Glomerular endothelial cell (primary cell): ENCODE measurements around the gene PRKAR2A. TPM values are rescaled to one million over a fixed set of nuclear protein-coding genes. Genes with fewer than 3 reads are reported as not detected.
A peak's percentile ranks its signal among the peaks of the same experiment; 100 is the strongest.

Source experiments
- DNase-seq: peaks from one replicate; pipeline ENCODE4 v3.0.0-alpha.2; 2011; ENCODE audit warnings: low read depth, low spot score; ENCODE audit errors: extremely low read depth
- total RNA-seq: library from RNA; depleted of rRNA; stranded (reverse); fragments of >200 nt; gene quantifications from 2 replicates; pipeline ENCODE4 v1.2.3, GENCODE V29; 2015

PRKAR2A gene
- total RNA-seq: 33.1 and 35.2 TPM in 2 replicates

- DNase-seq: peak; percentile 45
Measured at GRCh38 chr3:48847504-48848423, at the start of gene PRKAR2A. Gene PRKAR2A (minus strand): TSS chr3:48847874. CDS start chr3:48847596, 278 bp downstream.

GRCh38 chr3:48896936-48897335, 49.3 kb upstream of the PRKAR2A start:
- no peak for DNase-seq

GRCh38 chr3:48894516-48894915, 46.8 kb upstream of the PRKAR2A start:
- no peak for DNase-seq

GRCh38 chr3:48891606-48892005, 43.9 kb upstream of the PRKAR2A start:
- DNase-seq: no peak

- no peak for DNase-seq
Measured at GRCh38 chr3:48885753-48886152, 38.1 kb upstream of the PRKAR2A start.

GRCh38 chr3:48881652-48882114, 34.0 kb upstream of the PRKAR2A start:
- no peak for DNase-seq

GRCh38 chr3:48881006-48881405, 33.3 kb upstream of the PRKAR2A start:
- DNase-seq: no peak

GRCh38 chr3:48879994-48880377, 32.3 kb upstream of the PRKAR2A start:
- DNase-seq: no peak

- DNase-seq: no peak
Measured at GRCh38 chr3:48879307-48879993, 31.8 kb upstream of the PRKAR2A start.

- no peak for DNase-seq
Measured at GRCh38 chr3:48877671-48878070, 30.0 kb upstream of the PRKAR2A start.

- no peak for DNase-seq
Measured at GRCh38 chr3:48863122-48863521, 15.4 kb upstream of the PRKAR2A start.

GRCh38 chr3:48859206-48859605, 11.5 kb upstream of the PRKAR2A start:
- no peak for DNase-seq

GRCh38 chr3:48858709-48859108, 11.0 kb upstream of the PRKAR2A start:
- no peak for DNase-seq

- no peak for DNase-seq
Measured at GRCh38 chr3:48857641-48858040, 10.0 kb upstream of the PRKAR2A start.

GRCh38 chr3:48856469-48856868, 8.8 kb upstream of the PRKAR2A start:
- DNase-seq: no peak

GRCh38 chr3:48855681-48856447, 8.2 kb upstream of the PRKAR2A start:
- DNase-seq: no peak

- no peak for DNase-seq
Measured at GRCh38 chr3:48852151-48852550, 4.5 kb upstream of the PRKAR2A start.

GRCh38 chr3:48851407-48851806, 3.7 kb upstream of the PRKAR2A start:
- no peak for DNase-seq

GRCh38 chr3:48848816-48849515, 1.3 kb upstream of the PRKAR2A start:
- DNase-seq: no peak

GRCh38 chr3:48847053-48847503, 596 bp downstream of the PRKAR2A start:
- peak; percentile 10 for DNase-seq
